Osteoblast (primary cell): ENCODE results near the gene CSTF3. TPM values are rescaled to one million over a fixed set of nuclear protein-coding genes. Genes with fewer than 3 reads are reported as not detected.
"Not testable (repeated sequence)": the region's sequence is repeated elsewhere in the genome, so short reads cannot be mapped to it uniquely, and the experiment has no call there.

Experiments used
- DNase-seq: peaks from one replicate; pipeline ENCODE4 v3.0.0; 2011; ENCODE audit warnings: low spot score, mixed read lengths; ENCODE audit not compliant: insufficient read length; ENCODE audit errors: missing footprints
- H2AFZ ChIP-seq: 2 replicates; pipeline ENCODE4 v1.6.0; 2011; ENCODE audit warnings: mild to moderate bottlenecking, low read length
- H3K27ac ChIP-seq: 2 replicates; pipeline ENCODE4 v1.5.1; 2011; ENCODE audit warnings: mild to moderate bottlenecking, low read depth, low read length, moderate library complexity
- H3K27me3 ChIP-seq: 2 replicates; pipeline ENCODE4 v1.6.0; 2012; ENCODE audit warnings: mild to moderate bottlenecking, control low read depth, inconsistent platforms, low read length, moderate library complexity; ENCODE audit not compliant: insufficient read depth
- H3K36me3 ChIP-seq: 2 replicates; pipeline ENCODE4 v1.5.1; 2011; ENCODE audit warnings: mild to moderate bottlenecking, low read length, control low read depth, moderate library complexity; ENCODE audit not compliant: insufficient read depth
- H3K4me1 ChIP-seq: 2 replicates; pipeline ENCODE4 v1.5.1; 2011; ENCODE audit warnings: mild to moderate bottlenecking, low read length, control low read depth, moderate library complexity; ENCODE audit not compliant: insufficient read depth
- H3K4me2 ChIP-seq: 2 replicates; pipeline ENCODE4 v1.6.0; 2011; ENCODE audit warnings: mild to moderate bottlenecking, low read length; ENCODE audit not compliant: insufficient read depth
- H3K4me3 ChIP-seq: fragments of 200-600 bp; sonication (generic); 3 replicates; pipeline ENCODE4 v1.5.1; 2012; ENCODE audit warnings: mild to moderate bottlenecking, low read length, inconsistent platforms; ENCODE audit not compliant: insufficient read depth
- H3K79me2 ChIP-seq: 2 replicates; pipeline ENCODE4 v1.6.0; 2012; ENCODE audit warnings: mild to moderate bottlenecking, low read length, control low read depth, inconsistent platforms; ENCODE audit not compliant: insufficient read depth
- H3K9me3 ChIP-seq: 2 replicates; pipeline ENCODE4 v1.5.1; 2011; ENCODE audit warnings: low read depth, low read length, control low read depth
- H4K20me1 ChIP-seq: 2 replicates; pipeline ENCODE4 v1.6.0; 2012; ENCODE audit warnings: mild to moderate bottlenecking, low read length, control low read depth; ENCODE audit not compliant: insufficient read depth
- CTCF ChIP-seq: IDR thresholded peaks from 2 replicates; pipeline ENCODE4 v1.5.1; 2011; ENCODE audit warnings: mild to moderate bottlenecking, low read depth, low read length, moderate library complexity; ENCODE audit errors: extremely low read depth
- total RNA-seq: library from RNA; depleted of rRNA; stranded (reverse); fragments of >200 nt; gene quantifications from 2 replicates; pipeline ENCODE4 v1.2.3, GENCODE V29; 2012

Gene CSTF3
- total RNA-seq, 1 donor, result 16.3 TPM

GRCh38 chr11:33160587-33160986 lies 693 bp downstream of the CSTF3 start:
- DNase-seq, result no peak
- no peak for TF ChIP-seq CTCF
- H2AFZ ChIP-seq, result peak overlapping the region; percentile 91

GRCh38 chr11:33160136-33160535 lies 1.1 kb downstream of the CSTF3 start:
- Histone ChIP-seq H4K20me1 (peaks cover 37% of the 10 kb centered on the region), H3K79me2 (peaks cover 62% of the 10 kb centered on the region), H3K27ac (peak overlapping the region; percentile 99), H3K9me3 (no peaks in the 10 kb centered on the region), H2AFZ (no peak overlapping the region), H3K27me3 (no peaks in the 10 kb centered on the region), H3K4me3 (peak overlapping the region; percentile 97), H3K4me1 (peaks cover 22% of the 10 kb centered on the region), H3K36me3 (no peaks in the 10 kb centered on the region), H3K4me2 (peak overlapping the region; percentile 86)
- peak; percentile 42 for DNase-seq
- TF ChIP-seq CTCF, result no peak

More at GRCh38 chr11:33160587-33160986, 693 bp downstream of the CSTF3 start:
- H3K27me3 ChIP-seq, result no peaks in the 10 kb centered on the region
- no peaks in the 10 kb centered on the region for H3K36me3 ChIP-seq
- H4K20me1 ChIP-seq, result peaks cover 33% of the 10 kb centered on the region
- peak overlapping the region; percentile 86 for H3K4me2 ChIP-seq
- peaks cover 58% of the 10 kb centered on the region for H3K79me2 ChIP-seq
- H3K9me3 ChIP-seq, result no peaks in the 10 kb centered on the region
- peak overlapping the region; percentile 99 for H3K27ac ChIP-seq
- peak overlapping the region; percentile 97 for H3K4me3 ChIP-seq
- H3K4me1 ChIP-seq, result peaks cover 22% of the 10 kb centered on the region

GRCh38 chr11:33159378-33159867 lies 1.9 kb downstream of the CSTF3 start:
- Histone ChIP-seq H3K4me1 (peaks cover 22% of the 10 kb centered on the region), H4K20me1 (peaks cover 43% of the 10 kb centered on the region), H3K4me2 (peak overlapping the region; percentile 86), H3K27ac (peak overlapping the region; percentile 99), H3K4me3 (peak overlapping the region; percentile 97), H3K79me2 (peaks cover 69% of the 10 kb centered on the region)
- not testable (repeated sequence) for DNase-seq, H3K9me3 ChIP-seq, H3K27me3 ChIP-seq, H2AFZ ChIP-seq, H3K36me3 ChIP-seq

- no peak for DNase-seq
- Histone ChIP-seq H3K4me2 (peak overlapping the region; percentile 55), H3K36me3 (no peaks in the 10 kb centered on the region), H3K79me2 (peaks cover 76% of the 10 kb centered on the region), H3K27ac (no peak overlapping the region), H3K27me3 (no peaks in the 10 kb centered on the region), H4K20me1 (peaks cover 48% of the 10 kb centered on the region), H3K4me1 (peaks cover 22% of the 10 kb centered on the region), H3K4me3 (peak overlapping the region; percentile 2), H3K9me3 (no peaks in the 10 kb centered on the region), H2AFZ (no peak overlapping the region)
- TF ChIP-seq CTCF, result no peak
These were observed 2.5 kb downstream of the CSTF3 start for GRCh38 chr11:33158596-33159275.
